HepG2 (cell line): Measurements from ENCODE around the gene NEMF. TPM values are rescaled to one million over a fixed set of nuclear protein-coding genes. Genes with fewer than 3 reads are reported as not detected.

Experiments
- CHCHD3 ChIP-seq: sonication (generic); formaldehyde crosslinking; IDR thresholded peaks from 2 replicates; pipeline ENCODE4 v1.8.0; 2022; ENCODE audit warnings: mild to moderate bottlenecking, missing genetic modification reagents, moderate library complexity
- CHD4 ChIP-seq: fragments of 200-600 bp; sonication (generic); IDR thresholded peaks from 2 replicates; pipeline ENCODE4 v1.7.0; 2017; ENCODE audit warnings: mild to moderate bottlenecking, low read length, borderline replicate concordance
- FLYWCH1 ChIP-seq: sonication (generic); formaldehyde crosslinking; IDR thresholded peaks from 2 replicates; pipeline ENCODE4 v1.8.1; 2023; ENCODE audit warnings: mild to moderate bottlenecking, missing genetic modification reagents
- FOXK1 ChIP-seq: sonication (generic); formaldehyde crosslinking; IDR thresholded peaks from 2 replicates; pipeline ENCODE4 v1.4.0; 2020; ENCODE audit warnings: low read depth, missing genetic modification reagents, borderline replicate concordance
- HNF4G ChIP-seq, 2 experiments: sonication (generic) in 1 of 2; formaldehyde crosslinking in 1 of 2; IDR thresholded peaks; 2 replicates each; pipeline versions ENCODE4 v1.4.0 to v1.6.1; 2011 to 2020; ENCODE audit warnings: borderline replicate concordance in 2 of 2, low read depth in 2 of 2, mild to moderate bottlenecking in 2 of 2, low read length in 1 of 2, missing genetic modification reagents in 1 of 2, moderate library complexity in 1 of 2
- MBNL3 ChIP-seq: fragments of 250-450 bp; sonication (Bioruptor Pico); conservative IDR thresholded peaks from 2 replicates; pipeline ENCODE4 v1.8.0; 2022; ENCODE audit warnings: mild to moderate bottlenecking, inconsistent platforms
- NBN ChIP-seq: fragments of 450-650 bp; conservative IDR thresholded peaks from 2 replicates; pipeline ENCODE4 v1.6.1; 2017
- RBFOX2 ChIP-seq: fragments of 200-400 bp; formaldehyde crosslinking; IDR thresholded peaks from 2 replicates; pipeline ENCODE4 v1.6.1; 2017; ENCODE audit warnings: low read depth, mild to moderate bottlenecking, low read length
- RFXANK ChIP-seq: IDR thresholded peaks from 2 replicates; pipeline ENCODE4 v1.6.1; 2016
- SMYD3 ChIP-seq: sonication (generic); formaldehyde crosslinking; IDR thresholded peaks from 2 replicates; pipeline ENCODE4 v1.8.1; 2023; ENCODE audit warnings: mild to moderate bottlenecking, missing genetic modification reagents
- TEAD2 ChIP-seq: sonication (generic); formaldehyde crosslinking; IDR thresholded peaks from 2 replicates; pipeline ENCODE4 v1.9.0; 2021; ENCODE audit warnings: missing genetic modification reagents
- TFDP1 ChIP-seq: IDR thresholded peaks from 2 replicates; pipeline ENCODE4 v1.6.1; 2016; ENCODE audit warnings: missing compliant biosample characterization, missing genetic modification reagents, borderline replicate concordance
- UBTF ChIP-seq: sonication (generic); formaldehyde crosslinking; IDR thresholded peaks from 2 replicates; pipeline ENCODE4 v1.4.0; 2020; ENCODE audit warnings: mild to moderate bottlenecking, missing genetic modification reagents
- ZBTB25 ChIP-seq: IDR thresholded peaks from 2 replicates; pipeline ENCODE4 v1.6.1; 2018; ENCODE audit warnings: missing genetic modification reagents
- ZFP37 ChIP-seq: sonication (generic); formaldehyde crosslinking; IDR thresholded peaks from 2 replicates; pipeline ENCODE4 v1.4.0; 2020; ENCODE audit warnings: missing genetic modification reagents, borderline replicate concordance
- ZNF180 ChIP-seq: sonication (generic); formaldehyde crosslinking; IDR thresholded peaks from 2 replicates; pipeline ENCODE4 v1.4.0; 2020; ENCODE audit warnings: low read depth, missing genetic modification reagents, borderline replicate concordance
- ZNF207 ChIP-seq: fragments of 450-650 bp; IDR thresholded peaks from 2 replicates; pipeline ENCODE4 v1.6.1; 2016; ENCODE audit warnings: antibody characterized with exemption, borderline replicate concordance
- ZNF441 ChIP-seq: sonication (generic); formaldehyde crosslinking; IDR thresholded peaks from 2 replicates; pipeline ENCODE4 v1.7.0; 2021; ENCODE audit warnings: missing genetic modification reagents, borderline replicate concordance
- polyA plus RNA-seq, 8 experiments: library from polyadenylated mRNA; depleted of rRNA in 3 of 8; stranded (reverse) in 7 of 8; unstranded in 1 of 8; fragments of >200 nt; fragmentation: Illumina TruSeq in 4 of 8; extraction: Trizol in 4 of 8; gene quantifications; 2 replicates each; pipeline versions ENCODE4 v1.2.1 to v1.2.3, GENCODE V29; 2011 to 2016; ENCODE audit warnings: low read depth in 4 of 8, missing spikeins in 1 of 8, mixed read lengths in 1 of 8; ENCODE audit not compliant: insufficient read depth in 1 of 8
- total RNA-seq, 5 experiments: library from RNA; depleted of rRNA; stranded (reverse); fragments of >200 nt; fragmentation: Illumina TruSeq; extraction: Trizol; gene quantifications; 2 replicates each; pipeline ENCODE4 v1.2.3, GENCODE V29; 2016; ENCODE audit warnings: low read depth in 1 of 5
- TF ChIP-seq, protein P1 (sequence below): sonication (generic); formaldehyde crosslinking; conservative IDR thresholded peaks from 2 replicates; pipeline ENCODE4 v1.4.0; 2020; ENCODE audit warnings: mild to moderate bottlenecking, missing genetic modification reagents, moderate library complexity
- TF ChIP-seq, protein P2 (sequence below): sonication (generic); formaldehyde crosslinking; IDR thresholded peaks from 2 replicates; pipeline ENCODE4 v1.5.0; 2020; ENCODE audit warnings: mild to moderate bottlenecking, low read depth, missing genetic modification reagents, borderline replicate concordance

Gene NEMF
- total and polyA plus RNA-seq, 2 of the 13 experiments (the other 11 are each of a cell fraction or from before 2014, with no cell fraction given), result 21.3 to 57.9 TPM

DNA sequence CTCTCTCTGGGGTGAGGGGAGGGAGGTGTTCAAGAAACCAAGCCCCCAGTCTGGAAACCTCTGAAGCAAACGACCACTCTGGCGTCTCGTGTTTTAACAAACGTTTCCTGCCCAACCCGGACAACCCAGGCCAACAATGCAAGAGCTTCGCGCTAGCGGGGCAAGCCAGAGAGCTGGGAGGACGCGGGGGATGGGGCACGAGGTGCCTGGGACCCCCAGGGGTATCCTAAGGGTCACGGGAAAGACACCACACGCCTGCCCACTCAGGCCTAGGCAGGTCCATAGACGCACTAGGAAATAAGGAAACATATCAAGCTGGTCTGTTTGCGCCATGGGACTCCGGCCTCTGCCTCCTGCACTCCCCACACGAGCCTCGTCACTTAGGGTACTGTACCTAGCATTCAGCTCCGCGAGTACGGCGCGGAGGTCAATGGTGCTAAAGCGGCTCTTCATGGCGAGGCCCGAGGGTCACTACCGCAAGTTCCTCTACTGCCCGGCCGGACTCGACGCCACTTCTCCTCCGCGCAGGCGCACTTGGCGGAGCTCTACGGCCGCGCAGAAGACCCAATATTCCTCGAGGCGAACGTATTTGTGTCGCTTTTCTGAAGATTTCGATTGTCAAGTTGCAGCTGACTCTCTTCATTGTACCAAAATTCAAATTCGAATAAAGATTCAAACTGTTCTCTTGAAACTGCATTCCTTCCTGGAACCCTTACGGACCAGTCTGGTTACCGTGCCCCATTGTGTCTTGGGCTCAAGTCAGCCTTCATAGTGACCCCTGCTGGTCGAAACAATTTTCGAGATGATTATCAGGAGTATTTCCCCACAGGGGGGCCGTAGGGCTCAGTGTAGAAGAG lies at the start of gene NEMF (continued):
- TF ChIP-seq, protein P1, sequence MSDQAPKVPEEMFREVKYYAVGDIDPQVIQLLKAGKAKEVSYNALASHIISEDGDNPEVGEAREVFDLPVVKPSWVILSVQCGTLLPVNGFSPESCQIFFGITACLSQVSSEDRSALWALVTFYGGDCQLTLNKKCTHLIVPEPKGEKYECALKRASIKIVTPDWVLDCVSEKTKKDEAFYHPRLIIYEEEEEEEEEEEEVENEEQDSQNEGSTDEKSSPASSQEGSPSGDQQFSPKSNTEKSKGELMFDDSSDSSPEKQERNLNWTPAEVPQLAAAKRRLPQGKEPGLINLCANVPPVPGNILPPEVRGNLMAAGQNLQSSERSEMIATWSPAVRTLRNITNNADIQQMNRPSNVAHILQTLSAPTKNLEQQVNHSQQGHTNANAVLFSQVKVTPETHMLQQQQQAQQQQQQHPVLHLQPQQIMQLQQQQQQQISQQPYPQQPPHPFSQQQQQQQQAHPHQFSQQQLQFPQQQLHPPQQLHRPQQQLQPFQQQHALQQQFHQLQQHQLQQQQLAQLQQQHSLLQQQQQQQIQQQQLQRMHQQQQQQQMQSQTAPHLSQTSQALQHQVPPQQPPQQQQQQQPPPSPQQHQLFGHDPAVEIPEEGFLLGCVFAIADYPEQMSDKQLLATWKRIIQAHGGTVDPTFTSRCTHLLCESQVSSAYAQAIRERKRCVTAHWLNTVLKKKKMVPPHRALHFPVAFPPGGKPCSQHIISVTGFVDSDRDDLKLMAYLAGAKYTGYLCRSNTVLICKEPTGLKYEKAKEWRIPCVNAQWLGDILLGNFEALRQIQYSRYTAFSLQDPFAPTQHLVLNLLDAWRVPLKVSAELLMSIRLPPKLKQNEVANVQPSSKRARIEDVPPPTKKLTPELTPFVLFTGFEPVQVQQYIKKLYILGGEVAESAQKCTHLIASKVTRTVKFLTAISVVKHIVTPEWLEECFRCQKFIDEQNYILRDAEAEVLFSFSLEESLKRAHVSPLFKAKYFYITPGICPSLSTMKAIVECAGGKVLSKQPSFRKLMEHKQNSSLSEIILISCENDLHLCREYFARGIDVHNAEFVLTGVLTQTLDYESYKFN, result 0 out of 2 replicates have a peak, but pooled peaks have one; percentile 26
- peak; percentile 74 for TF ChIP-seq UBTF
- TF ChIP-seq CHD4, result peak; percentile 57; the same call in 1 of the 2 replicates
- TF ChIP-seq RFXANK (CRISPR knock-in tag), result peak; percentile 65; the same call in 1 of the 2 replicates
- TF ChIP-seq HNF4G (IDR thresholded peaks at IDR 0.05; ENCODE audit: borderline replicate concordance, low read depth, low read length), result no peak
- no peak for TF ChIP-seq HNF4G (CRISPR knock-in tag; IDR thresholded peaks at IDR 0.05; ENCODE audit: borderline replicate concordance, low read depth)
- no peak for TF ChIP-seq ZNF180 (CRISPR knock-in tag)
- TF ChIP-seq ZNF207, result no peak
- peak; percentile 78; the same call in 1 of the 2 replicates for TF ChIP-seq SMYD3 (CRISPR knock-in tag)
- no peak for TF ChIP-seq NBN
- peak; percentile 21; the same call in 1 of the 2 replicates for TF ChIP-seq ZFP37 (CRISPR knock-in tag)
- TF ChIP-seq CHCHD3, result no peak
- peak; percentile 68; the same call in 1 of the 2 replicates for TF ChIP-seq TFDP1 (CRISPR knock-in tag)
- no peak for TF ChIP-seq ZBTB25 (CRISPR knock-in tag)
- TF ChIP-seq ZNF441 (CRISPR knock-in tag), result no peak; the same call in 1 of the 2 replicates
- TF ChIP-seq, protein P2, sequence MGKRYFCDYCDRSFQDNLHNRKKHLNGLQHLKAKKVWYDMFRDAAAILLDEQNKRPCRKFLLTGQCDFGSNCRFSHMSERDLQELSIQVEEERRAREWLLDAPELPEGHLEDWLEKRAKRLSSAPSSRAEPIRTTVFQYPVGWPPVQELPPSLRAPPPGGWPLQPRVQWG, result no peak
- no peak for TF ChIP-seq TEAD2
- peak; percentile 80 for TF ChIP-seq RBFOX2
- peak; percentile 65; the same call in 1 of the 2 replicates for TF ChIP-seq FOXK1 (CRISPR knock-in tag)
- no peak for TF ChIP-seq FLYWCH1 (CRISPR knock-in tag)
- no peak for TF ChIP-seq MBNL3
